Ishikawa (cell line): ENCODE data around the gene RHOV.

Experiments used
- EP300 ChIP-seq: IDR thresholded peaks from 2 replicates; pipeline ENCODE4 v1.6.1; 2012; ENCODE audit warnings: borderline replicate concordance
- MAX ChIP-seq: IDR thresholded peaks from 2 replicates; pipeline ENCODE4 v1.6.1; 2012
- RAD21 ChIP-seq: IDR thresholded peaks from 2 replicates; pipeline ENCODE4 v1.6.1; 2012; ENCODE audit warnings: low read depth
- REST ChIP-seq: IDR thresholded peaks from 2 replicates; pipeline ENCODE4 v1.6.1; 2012; ENCODE audit warnings: low read depth, mild to moderate bottlenecking
- TAF1 ChIP-seq: IDR thresholded peaks from 2 replicates; pipeline ENCODE4 v1.6.1; 2012; ENCODE audit warnings: low read depth, mild to moderate bottlenecking
- TEAD4 ChIP-seq: IDR thresholded peaks from 2 replicates; pipeline ENCODE4 v1.6.1; 2012
- USF1 ChIP-seq: IDR thresholded peaks from 2 replicates; pipeline ENCODE4 v1.6.1; 2012
- YY1 ChIP-seq: IDR thresholded peaks from 2 replicates; pipeline ENCODE4 v1.6.1; 2012; ENCODE audit warnings: low read depth

GRCh38 chr15:40855706-40856234, 18.3 kb downstream of the RHOV start:
- TF ChIP-seq EP300 (no peak), MAX (no peak), TEAD4 (no peak), RAD21 (no peak), YY1 (no peak), TAF1 (no peak), REST (no peak), USF1 (no peak)
